ENCODE measurements around the gene TMEM151B.
"Not testable (repeated sequence)": the region's sequence is repeated elsewhere in the genome, so short reads cannot be mapped to it uniquely, and the experiment has no call there.

The TMEM151B gene

GRCh38 chr6:44304282-44305199, 34.3 kb downstream of the TMEM151B start:
- DNase-seq (ENCODE audit: low read depth) = no peak

- no peak for DNase-seq (ENCODE audit: low read depth)
Measured at GRCh38 chr6:44305200-44305725, 35.0 kb downstream of the TMEM151B start.

- no peak for DNase-seq (ENCODE audit: low read depth)
Measured at GRCh38 chr6:44306710-44307109, 36.5 kb downstream of the TMEM151B start.

GRCh38 chr6:44307217-44307616, 37.0 kb downstream of the TMEM151B start:
- DNase-seq (ENCODE audit: low read depth) = no peak

- DNase-seq (ENCODE audit: low read depth) = peak; percentile 40
Measured at GRCh38 chr6:44309092-44309491, 38.8 kb downstream of the TMEM151B start.

- no peak for DNase-seq (ENCODE audit: low read depth)
Measured at GRCh38 chr6:44309631-44310030, 39.4 kb downstream of the TMEM151B start.

GRCh38 chr6:44310241-44310640, 40.0 kb downstream of the TMEM151B start:
- DNase-seq (ENCODE audit: low read depth) = no peak

- no peak for DNase-seq (ENCODE audit: low read depth)
Measured at GRCh38 chr6:44311304-44311703, 41.1 kb downstream of the TMEM151B start.

GRCh38 chr6:44311767-44312166, 41.5 kb downstream of the TMEM151B start:
- DNase-seq (ENCODE audit: low read depth) = no peak

GRCh38 chr6:44312901-44313788, 42.9 kb downstream of the TMEM151B start, which contains the start of gene AARS2:
Gene AARS2 (minus strand): TSS chr6:44313347. CDS start chr6:44313323, 24 bp downstream.
- DNase-seq (ENCODE audit: low read depth) = peak; percentile 43

- DNase-seq (ENCODE audit: low read depth) = not testable (repeated sequence)
Measured at GRCh38 chr6:44314657-44315056, 44.4 kb downstream of the TMEM151B start.

GRCh38 chr6:44315516-44315915, 45.3 kb downstream of the TMEM151B start:
- DNase-seq (ENCODE audit: low read depth) = no peak

- DNase-seq (ENCODE audit: low read depth) = no peak
Measured at GRCh38 chr6:44315951-44316350, 45.7 kb downstream of the TMEM151B start.

GRCh38 chr6:44316481-44316880, 46.2 kb downstream of the TMEM151B start:
- DNase-seq (ENCODE audit: low read depth) = no peak

- not testable (repeated sequence) for DNase-seq (ENCODE audit: low read depth)
Measured at GRCh38 chr6:44317136-44317631, 46.9 kb downstream of the TMEM151B start.

GRCh38 chr6:44321210-44321609, 51.0 kb downstream of the TMEM151B start:
- DNase-seq (ENCODE audit: low read depth) = no peak

GRCh38 chr6:44327096-44327495, 56.8 kb downstream of the TMEM151B start:
- no peak for DNase-seq (ENCODE audit: low read depth)

- no peak for DNase-seq (ENCODE audit: low read depth)
Measured at GRCh38 chr6:44327760-44328159, 57.5 kb downstream of the TMEM151B start.

GRCh38 chr6:44328203-44328602, 58.0 kb downstream of the TMEM151B start:
- DNase-seq (ENCODE audit: low read depth) = not testable (repeated sequence)

- DNase-seq (ENCODE audit: low read depth) = no peak
Measured at GRCh38 chr6:44329858-44330257, 59.6 kb downstream of the TMEM151B start.

GRCh38 chr6:44332585-44332984, 62.3 kb downstream of the TMEM151B start:
- DNase-seq (ENCODE audit: low read depth) = no peak

- DNase-seq (ENCODE audit: low read depth) = no peak
Measured at GRCh38 chr6:44333273-44333919, 63.1 kb downstream of the TMEM151B start.
